Measurements from ENCODE around the gene ICA1.
"Not testable (repeated sequence)": the region's sequence is repeated elsewhere in the genome, so short reads cannot be mapped to it uniquely, and the experiment has no call there.

ICA1 gene

DNA sequence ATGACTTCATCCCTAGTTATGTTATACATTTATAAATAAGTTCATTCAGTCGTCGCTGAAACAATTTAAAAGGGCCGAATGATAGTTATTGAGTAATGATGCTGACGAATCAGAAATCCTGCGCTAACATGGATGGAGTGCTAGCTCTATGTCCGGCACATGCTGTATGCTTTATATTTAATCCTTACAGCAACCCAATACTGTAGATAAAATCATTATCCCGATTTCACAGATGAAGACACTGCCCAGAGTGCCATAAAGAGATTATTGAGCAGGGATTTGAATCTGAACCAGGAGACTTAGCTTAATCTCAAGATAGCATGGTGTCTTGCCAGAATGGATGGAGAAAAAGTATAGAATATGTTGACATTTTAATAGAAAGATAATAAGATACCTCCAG, 1.1 kb upstream of the ICA1 start:
- no peak for DNase-seq (ENCODE audit: low spot score)

DNA sequence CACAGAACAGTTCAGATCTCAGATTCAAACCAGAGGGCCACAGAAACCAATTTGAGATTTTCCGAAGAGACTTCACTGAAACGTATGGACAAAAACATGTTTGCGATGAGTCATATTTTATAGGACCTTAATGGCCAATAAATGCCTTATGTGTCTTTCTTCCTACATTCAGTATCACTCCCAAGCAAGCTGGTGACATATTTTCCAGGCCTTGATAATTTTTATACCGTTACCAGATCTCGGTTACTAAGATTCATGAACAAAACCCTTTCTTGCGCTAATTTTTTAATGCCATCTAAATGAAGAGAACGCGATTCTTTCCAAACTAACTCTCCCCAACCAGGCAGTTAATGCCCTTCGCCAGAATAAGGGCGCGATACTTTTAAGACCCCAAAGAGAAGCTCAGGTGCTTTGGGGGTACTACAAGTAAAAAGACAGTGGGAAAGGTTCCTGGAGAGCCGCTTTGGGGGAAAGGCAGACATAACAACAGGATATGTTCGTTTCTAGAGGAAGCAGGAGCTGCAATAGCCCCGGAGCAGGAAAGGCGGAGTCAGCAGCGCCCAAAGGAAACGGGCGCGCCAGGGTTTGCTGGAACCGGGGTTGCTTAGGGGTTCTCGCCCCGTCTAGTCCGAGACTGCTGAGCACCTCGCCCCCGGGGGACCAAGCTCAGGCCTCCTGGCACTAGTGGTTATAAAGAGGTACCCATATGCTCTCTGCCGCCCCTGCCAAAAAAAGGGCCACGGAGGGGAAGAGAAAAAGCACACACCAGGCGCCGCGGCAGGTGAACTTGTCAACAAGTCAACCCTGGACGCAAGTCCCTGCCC, 884 bp downstream of the ICA1 start:
- peak; percentile 34 for DNase-seq (ENCODE audit: low spot score)

DNA sequence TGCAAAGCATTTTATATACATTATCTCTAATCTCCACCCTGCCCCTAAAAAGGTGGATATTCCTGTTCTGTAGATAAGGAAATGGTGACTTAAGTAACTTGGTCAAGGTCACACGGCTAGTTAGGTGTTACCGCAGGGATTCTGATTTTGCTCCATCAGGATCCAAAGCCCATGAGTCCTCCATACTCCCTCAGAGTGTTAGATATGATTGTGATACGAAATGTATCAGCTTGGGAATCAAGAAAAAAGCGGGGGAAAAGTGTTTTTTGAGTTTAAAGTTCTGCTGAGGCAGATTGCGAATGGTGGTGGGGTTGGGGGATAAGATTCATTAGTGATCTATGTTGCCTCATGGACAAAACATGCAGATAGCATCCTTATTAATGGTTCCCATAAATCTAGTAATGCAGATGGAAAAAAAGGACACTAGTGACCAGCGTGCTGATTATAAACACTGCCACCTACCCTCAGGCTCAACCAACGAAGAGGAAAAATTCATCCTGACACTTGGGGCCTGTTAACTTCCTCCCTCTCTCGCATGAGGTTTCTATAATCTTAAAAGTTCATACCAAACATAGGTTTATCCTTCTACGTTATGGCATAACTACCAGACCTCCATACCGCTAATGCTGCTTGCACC, 2.3 kb downstream of the ICA1 start:
- no peak for DNase-seq (ENCODE audit: low spot score)

DNA sequence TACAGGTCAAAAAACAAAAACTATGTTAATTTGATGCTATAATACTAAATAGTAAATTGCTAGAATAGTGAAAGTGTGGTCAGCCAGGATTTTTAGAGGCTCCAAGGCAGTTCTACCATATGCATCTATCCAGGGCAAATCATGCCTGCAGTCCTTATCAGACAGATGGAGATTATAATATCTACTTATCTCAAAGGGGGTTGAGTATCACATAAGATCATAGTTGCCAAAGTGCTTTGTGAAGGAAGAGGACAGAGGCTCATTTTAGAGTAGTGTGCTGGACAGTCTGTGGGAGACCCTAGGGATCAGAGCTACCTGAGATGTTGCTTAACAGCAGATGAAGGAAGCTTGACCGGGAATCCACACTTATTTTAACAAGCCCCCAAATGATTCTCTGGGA, 3.2 kb downstream of the ICA1 start:
- DNase-seq (ENCODE audit: low spot score), result no peak

GRCh38 chr7:8258166-8258565, 3.8 kb downstream of the ICA1 start:
- no peak for DNase-seq (ENCODE audit: low spot score)

DNA sequence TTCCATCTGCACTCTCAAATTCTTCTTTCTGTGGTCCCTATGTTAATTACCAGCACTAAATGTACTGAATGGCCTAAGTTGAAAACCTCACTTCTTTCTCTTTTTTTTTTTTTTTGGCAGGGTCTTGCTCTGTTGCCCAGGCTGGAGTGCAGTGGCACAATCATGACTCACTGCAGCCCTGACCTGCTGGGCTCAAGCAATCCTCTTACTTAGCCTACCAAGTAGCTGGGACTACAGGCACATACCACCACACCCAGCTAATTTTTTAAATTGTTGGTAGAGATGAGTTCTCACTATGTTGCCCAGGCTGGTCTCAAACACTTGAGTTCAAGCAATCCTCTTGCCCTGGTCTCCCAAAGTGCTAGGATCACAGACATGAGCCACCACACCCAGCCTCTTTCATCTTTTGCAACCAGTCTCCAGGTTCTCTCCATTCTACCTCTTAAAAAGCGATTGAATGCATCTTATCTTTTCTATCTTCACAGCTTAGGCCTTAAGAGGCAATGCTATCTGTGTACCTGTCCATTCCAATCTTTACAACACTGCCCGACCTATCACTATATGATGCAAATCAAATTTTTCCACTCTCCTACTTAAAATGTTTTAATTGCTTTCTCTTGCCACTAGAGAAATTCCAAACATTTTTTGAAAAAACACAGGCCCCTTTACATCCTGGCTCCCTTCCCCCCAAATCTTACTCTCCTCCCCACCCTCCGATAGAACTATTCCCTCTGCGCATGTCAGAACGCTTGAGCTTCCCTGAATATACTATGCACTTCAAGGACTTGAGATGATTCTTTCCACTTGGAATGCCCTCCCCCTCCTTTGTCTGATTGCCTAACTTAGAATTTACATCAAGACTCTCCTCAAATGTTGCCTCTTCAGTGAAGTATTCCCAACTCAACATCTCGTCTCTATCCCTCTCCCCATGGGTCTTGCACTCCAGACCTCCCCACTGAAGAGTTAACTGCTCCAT, 6.0 kb downstream of the ICA1 start:
- no peak for DNase-seq (ENCODE audit: low spot score)

DNA sequence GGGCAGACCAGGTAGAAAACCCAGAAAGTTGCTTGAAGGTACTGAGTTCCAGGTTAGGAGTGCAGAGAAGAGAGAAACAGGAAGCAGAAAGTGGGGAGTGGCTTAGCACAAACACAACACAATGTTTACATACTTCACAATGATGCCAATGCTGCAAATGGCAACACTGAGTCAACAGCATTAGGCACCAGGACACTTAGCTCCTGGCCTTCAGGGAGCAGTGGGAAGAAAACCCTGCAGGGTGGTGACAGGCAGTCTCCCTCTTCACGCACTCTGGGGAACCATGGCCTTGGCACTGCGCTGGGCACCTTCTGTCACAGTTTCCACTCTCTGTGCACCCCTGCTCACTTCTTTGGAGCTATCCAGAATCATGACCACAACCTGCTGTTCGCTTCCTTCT, 7.3 kb downstream of the ICA1 start:
- DNase-seq (ENCODE audit: low spot score), result no peak

DNA sequence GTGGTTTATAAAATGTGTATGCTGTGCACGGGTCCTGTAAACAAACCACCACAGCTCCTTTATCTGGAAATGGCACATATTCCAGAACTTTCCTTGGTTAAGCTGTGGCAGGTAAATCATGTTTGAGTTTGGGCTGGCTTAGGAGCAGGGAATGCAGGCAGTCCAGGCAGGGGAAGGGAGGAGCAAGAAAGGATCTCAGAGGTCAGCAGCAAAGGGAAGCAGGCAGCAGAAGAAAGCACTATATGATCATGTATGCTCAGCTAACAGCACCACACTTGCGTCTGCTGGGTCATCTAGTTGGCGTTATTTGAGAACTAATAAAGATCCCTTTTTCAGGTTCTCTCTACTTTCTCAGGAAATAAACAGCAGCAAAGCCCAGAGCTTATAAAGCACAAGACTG, 7.8 kb downstream of the ICA1 start:
- DNase-seq (ENCODE audit: low spot score), result no peak

GRCh38 chr7:8251195-8251594, 10.8 kb downstream of the ICA1 start:
- DNase-seq (ENCODE audit: low spot score), result no peak

DNA sequence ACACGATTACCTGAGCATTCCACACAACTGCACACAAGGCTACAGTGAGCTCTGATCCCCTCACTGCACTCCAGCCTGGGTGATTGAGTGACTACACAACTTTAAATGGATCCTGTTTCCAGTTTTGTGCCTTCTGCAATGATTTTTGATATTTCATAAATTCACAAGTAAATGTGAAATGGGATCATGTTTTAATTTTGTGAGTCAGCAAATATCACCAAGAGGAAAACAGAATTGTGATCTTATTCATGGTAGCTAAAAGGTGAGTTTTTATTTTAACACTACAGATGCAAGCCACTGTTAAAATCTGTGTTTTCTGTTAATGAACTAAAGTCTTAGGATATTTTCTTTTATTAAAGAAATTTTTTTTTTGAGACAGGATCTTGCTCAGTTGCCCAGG, 11.4 kb downstream of the ICA1 start:
- no peak for DNase-seq (ENCODE audit: low spot score)

- no peak for DNase-seq (ENCODE audit: low spot score)
Observed at GRCh38 chr7:8249121-8249520, 12.8 kb downstream of the ICA1 start.

GRCh38 chr7:8246020-8246419, 15.9 kb downstream of the ICA1 start:
- no peak for DNase-seq (ENCODE audit: low spot score)

GRCh38 chr7:8245032-8245431, 16.9 kb downstream of the ICA1 start:
- DNase-seq (ENCODE audit: low spot score), result not testable (repeated sequence)

GRCh38 chr7:8243059-8243458, 18.9 kb downstream of the ICA1 start:
- DNase-seq (ENCODE audit: low spot score), result not testable (repeated sequence)

DNA sequence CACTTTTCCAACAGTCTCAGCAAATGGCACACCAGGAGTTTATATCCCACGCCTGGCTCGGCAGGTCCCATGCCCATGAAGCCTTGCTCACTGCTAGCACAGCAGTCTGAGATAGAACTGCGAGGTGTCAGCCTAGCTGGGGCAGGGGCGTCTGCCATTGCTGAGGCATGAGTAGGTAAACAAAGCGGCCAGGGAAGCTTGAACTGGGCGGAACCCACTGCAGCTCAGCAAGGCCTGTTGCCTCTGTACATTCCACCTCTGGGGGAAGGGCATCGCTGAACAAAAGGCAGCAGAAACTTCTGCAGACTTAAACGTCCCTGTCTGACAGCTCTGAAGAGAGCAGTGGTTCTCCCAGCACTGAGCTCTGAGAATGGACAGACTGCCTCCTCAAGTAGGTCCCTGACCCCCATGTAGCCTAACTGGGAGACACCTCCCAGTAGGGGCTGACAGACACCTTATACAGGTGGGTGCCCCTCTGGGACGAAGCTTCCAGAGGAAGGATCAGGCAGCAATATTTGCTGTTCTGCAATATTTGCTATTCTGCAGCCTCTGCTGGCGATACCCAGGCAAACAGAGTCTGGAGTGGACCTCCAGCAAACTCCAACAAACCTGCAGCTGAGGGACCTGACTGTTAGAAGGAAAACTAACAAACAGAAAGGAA, 22.1 kb downstream of the ICA1 start:
- DNase-seq (ENCODE audit: low spot score), result not testable (repeated sequence)

DNA sequence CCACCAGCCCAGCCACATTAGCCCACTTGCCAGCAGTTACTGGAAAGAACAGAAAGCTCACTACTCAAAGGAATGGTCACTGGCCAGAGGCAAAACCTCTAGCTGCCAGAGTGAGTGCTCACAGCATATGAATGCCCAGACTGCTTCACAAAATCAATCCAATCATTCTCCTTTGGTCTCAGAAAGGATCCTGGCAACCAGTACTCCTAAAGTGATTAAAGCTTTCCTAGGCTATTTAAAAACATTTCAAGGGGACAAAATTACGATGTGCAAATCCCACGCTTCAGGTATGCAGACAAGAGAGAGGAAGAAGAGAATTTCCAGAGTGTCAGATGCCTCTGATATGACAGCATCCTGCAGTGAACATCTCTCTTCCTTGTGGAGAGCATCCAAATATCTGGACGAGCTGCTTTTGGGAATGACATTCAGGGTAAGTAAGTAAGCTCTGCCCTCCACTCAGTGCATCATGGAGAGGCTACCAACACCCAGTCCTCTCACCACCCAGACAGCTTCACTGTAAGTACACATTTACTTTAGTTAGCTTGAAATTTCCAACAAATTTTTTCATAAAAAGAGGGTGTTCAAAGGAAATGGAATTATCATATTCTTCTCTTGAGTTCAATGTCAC, 25.1 kb downstream of the ICA1 start:
- DNase-seq (ENCODE audit: low spot score), result no peak

DNA sequence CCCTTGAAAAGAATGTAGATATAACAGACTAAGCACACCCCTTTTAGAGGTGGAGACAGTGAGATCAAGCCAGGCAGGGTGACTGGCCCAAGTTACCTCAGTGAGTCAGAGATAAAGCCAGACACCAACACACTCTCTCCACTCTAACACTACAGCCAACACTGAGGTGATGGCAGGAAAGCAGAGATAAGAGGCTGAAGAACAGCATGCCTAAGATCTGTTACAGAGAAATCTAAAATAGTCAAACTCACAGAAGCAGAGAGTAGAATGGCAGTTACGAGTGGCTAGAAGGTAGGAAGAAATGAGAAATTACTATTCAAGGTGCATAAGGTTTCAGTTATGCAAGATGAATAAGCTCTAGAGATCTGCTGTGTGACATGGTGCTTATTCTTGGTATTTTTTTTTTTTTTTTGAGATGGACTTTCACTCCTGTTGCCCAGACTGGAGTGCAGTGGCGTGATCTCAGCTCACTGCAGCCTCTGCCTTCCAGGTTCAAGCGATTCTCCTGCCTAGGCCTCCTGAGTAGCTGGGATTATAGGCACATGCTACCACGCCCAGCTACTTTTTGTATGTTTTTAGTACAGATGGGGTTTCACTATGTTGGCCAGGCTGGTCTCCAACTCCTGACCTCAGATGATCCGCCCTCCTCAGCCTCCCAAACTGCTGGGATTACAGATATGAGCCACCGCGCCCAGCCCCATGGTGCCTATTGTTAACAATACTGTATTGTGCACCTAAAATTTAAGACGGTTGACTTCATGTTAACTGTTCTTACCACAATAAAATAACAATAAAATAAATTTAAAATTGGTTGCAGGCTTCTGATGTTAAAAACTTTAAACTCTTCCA, 28.7 kb downstream of the ICA1 start:
- DNase-seq (ENCODE audit: low spot score), result peak; percentile 83

- DNase-seq (ENCODE audit: low spot score), result no peak
Observed at GRCh38 chr7:8229927-8230326, 32.0 kb downstream of the ICA1 start.

DNA sequence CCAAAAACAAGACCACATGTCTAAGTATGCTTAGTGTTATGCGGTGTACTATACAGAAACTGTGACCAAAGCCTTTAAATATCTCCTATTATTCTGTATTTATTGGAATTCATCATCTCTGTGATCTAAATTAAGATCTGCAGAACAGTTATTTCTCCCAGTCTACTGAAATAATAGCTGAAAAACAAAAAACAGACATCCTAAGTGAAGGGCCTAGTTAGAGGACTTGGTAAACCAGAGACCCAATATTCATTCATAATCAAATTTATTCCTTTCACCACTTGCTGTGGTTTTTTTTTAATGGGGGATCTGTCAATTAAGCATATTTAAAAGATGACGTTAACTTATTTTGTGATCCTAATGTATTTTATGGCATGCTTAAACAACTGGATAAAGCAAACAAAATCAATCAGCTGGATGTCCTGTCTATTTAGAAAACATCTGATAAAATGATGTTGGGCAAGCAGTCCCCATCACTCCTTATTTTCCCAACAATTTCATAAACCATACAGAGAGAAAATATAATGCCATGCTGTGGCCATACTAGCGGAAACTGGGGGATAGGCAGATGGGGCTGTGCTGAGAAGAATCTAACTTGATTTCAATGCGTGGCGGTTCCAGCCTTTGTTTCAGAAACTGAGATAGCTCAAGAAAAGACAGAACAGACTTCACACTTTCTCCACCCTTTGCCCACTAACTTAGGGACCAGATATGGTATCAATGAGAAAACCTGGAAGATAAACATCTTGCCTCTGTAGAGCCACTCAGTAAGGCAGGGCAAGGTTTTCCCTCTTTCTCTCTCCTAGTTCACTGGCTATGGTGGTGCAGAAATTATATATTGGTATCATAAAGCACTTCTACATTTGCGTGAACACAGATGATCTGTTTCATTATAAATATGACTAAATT, 32.9 kb downstream of the ICA1 start:
- no peak for DNase-seq (ENCODE audit: low spot score)

DNA sequence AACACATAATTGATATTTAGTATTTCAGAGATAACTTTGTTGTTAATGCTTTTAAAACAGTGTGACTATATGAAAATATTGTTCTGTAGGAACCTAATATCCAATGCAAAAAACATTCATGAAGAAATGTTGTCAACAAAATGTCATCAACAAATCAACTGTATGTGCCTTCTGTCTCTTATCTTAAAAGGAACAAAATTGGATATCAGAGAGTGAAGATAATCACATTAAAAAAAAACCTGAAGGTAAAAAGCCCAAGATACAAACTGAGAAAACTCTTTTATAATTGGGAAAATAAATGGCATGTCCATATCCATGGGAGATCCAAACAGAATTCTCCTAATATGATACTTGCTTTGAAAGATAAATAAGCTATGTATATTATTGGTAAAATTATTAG, 33.9 kb downstream of the ICA1 start:
- no peak for DNase-seq (ENCODE audit: low spot score)
